GM23338 (cell line): ENCODE data around the gene TLE1.

Experiments used
- CREB1 ChIP-seq: fragments of 250-450 bp; sonication (Bioruptor Pico); IDR thresholded peaks from 2 replicates; pipeline ENCODE4 v1.5.0; 2020; ENCODE audit warnings: low read depth, mild to moderate bottlenecking, moderate library complexity
- ETS1 ChIP-seq: IDR thresholded peaks from 2 replicates; pipeline ENCODE4 v1.6.1; 2016; ENCODE audit warnings: antibody characterized with exemption
- EZH2 ChIP-seq: fragments of 200-600 bp; sonication (generic); IDR thresholded peaks from one replicate; pipeline ENCODE4 v1.8.0; 2017; ENCODE audit warnings: antibody characterized with exemption, mild to moderate bottlenecking, low read depth; ENCODE audit not compliant: unreplicated experiment
- EZH2phosphoT487 ChIP-seq: fragments of 200-600 bp; sonication (generic); IDR thresholded peaks from one replicate; pipeline ENCODE4 v1.8.1; 2018; ENCODE audit warnings: antibody characterized with exemption; ENCODE audit not compliant: unreplicated experiment
- JUNB ChIP-seq: IDR thresholded peaks from one replicate; pipeline ENCODE4 v1.6.1; 2016; ENCODE audit warnings: antibody characterized with exemption; ENCODE audit not compliant: unreplicated experiment
- NANOG ChIP-seq: IDR thresholded peaks from 2 replicates; pipeline ENCODE4 v1.6.1; 2016; ENCODE audit warnings: antibody characterized with exemption, borderline replicate concordance
- POLR2AphosphoS5 ChIP-seq: IDR thresholded peaks from 2 replicates; pipeline ENCODE4 v1.6.1; 2016; ENCODE audit warnings: antibody characterized with exemption, low read depth
- REST ChIP-seq: IDR thresholded peaks from one replicate; pipeline ENCODE4 v1.6.1; 2018; ENCODE audit warnings: antibody characterized with exemption; ENCODE audit not compliant: unreplicated experiment
- STAT1 ChIP-seq: IDR thresholded peaks from one replicate; pipeline ENCODE4 v1.6.1; 2016; ENCODE audit warnings: antibody characterized with exemption; ENCODE audit not compliant: unreplicated experiment
- ZNF114 ChIP-seq: fragments of 250-450 bp; sonication (Bioruptor Pico); IDR thresholded peaks from 2 replicates; pipeline ENCODE4 v1.5.0; 2020; ENCODE audit warnings: mild to moderate bottlenecking, moderate library complexity
- ZNF331 ChIP-seq: fragments of 250-450 bp; sonication (Bioruptor Pico); IDR thresholded peaks from 2 replicates; pipeline ENCODE4 v1.5.0; 2020; ENCODE audit warnings: low read depth, mild to moderate bottlenecking, moderate library complexity
- ZNF462 ChIP-seq: fragments of 250-450 bp; sonication (Bioruptor Pico); IDR thresholded peaks from 2 replicates; pipeline ENCODE4 v1.5.0; 2020; ENCODE audit warnings: mild to moderate bottlenecking, moderate library complexity
- TF ChIP-seq, protein P1 (sequence below), 2 experiments: fragments of 200-600 bp in 1 of 2; sonication (generic) in 1 of 2; conservative IDR thresholded peaks; 2 replicates each; pipeline versions ENCODE4 v1.5.1 to v1.6.1; 2016 to 2017; ENCODE audit warnings: antibody characterized with exemption in 2 of 2, low read depth in 2 of 2, mild to moderate bottlenecking in 2 of 2, moderate library complexity in 1 of 2

- TF ChIP-seq, protein P1, sequence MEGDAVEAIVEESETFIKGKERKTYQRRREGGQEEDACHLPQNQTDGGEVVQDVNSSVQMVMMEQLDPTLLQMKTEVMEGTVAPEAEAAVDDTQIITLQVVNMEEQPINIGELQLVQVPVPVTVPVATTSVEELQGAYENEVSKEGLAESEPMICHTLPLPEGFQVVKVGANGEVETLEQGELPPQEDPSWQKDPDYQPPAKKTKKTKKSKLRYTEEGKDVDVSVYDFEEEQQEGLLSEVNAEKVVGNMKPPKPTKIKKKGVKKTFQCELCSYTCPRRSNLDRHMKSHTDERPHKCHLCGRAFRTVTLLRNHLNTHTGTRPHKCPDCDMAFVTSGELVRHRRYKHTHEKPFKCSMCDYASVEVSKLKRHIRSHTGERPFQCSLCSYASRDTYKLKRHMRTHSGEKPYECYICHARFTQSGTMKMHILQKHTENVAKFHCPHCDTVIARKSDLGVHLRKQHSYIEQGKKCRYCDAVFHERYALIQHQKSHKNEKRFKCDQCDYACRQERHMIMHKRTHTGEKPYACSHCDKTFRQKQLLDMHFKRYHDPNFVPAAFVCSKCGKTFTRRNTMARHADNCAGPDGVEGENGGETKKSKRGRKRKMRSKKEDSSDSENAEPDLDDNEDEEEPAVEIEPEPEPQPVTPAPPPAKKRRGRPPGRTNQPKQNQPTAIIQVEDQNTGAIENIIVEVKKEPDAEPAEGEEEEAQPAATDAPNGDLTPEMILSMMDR (conservative IDR thresholded peaks at IDR 0.05; ENCODE audit: low read depth in 2 of 2): no peak
- TF ChIP-seq REST (no peak), EZH2phosphoT487 (no peak), POLR2AphosphoS5 (no peak), EZH2 (no peak), NANOG (no peak), JUNB (no peak), CREB1 (CRISPR knock-in tag) (no peak), STAT1 (no peak), ETS1 (no peak), ZNF462 (CRISPR knock-in tag) (no peak), ZNF114 (no peak), ZNF331 (CRISPR knock-in tag) (no peak)
These were observed 61.9 kb downstream of the TLE1 start for GRCh38 chr9:81627481-81627880.
